Thyroid gland (tissue), 4 donors: ENCODE results near the gene DPYSL5.

Experiments used
- POLR2A ChIP-seq, 2 donors: fragments of 450-650 bp; IDR thresholded peaks; one replicate each; pipeline ENCODE4 v1.6.1; 2017; ENCODE audit warnings: antibody characterized with exemption in 2 of 2, mild to moderate bottlenecking in 2 of 2, moderate library complexity in 1 of 2
- TF ChIP-seq, protein P1 (sequence below), 6 experiments: fragments of 200-600 bp in 3 of 6; fragments of 450-650 bp in 3 of 6; sonication (generic) in 3 of 6; IDR thresholded peaks; one replicate each; pipeline ENCODE4 v1.5.1; 2016 to 2019; ENCODE audit warnings: antibody characterized with exemption in 6 of 6, mild to moderate bottlenecking in 2 of 6, inconsistent platforms in 1 of 6, moderate library complexity in 1 of 6

DNA sequence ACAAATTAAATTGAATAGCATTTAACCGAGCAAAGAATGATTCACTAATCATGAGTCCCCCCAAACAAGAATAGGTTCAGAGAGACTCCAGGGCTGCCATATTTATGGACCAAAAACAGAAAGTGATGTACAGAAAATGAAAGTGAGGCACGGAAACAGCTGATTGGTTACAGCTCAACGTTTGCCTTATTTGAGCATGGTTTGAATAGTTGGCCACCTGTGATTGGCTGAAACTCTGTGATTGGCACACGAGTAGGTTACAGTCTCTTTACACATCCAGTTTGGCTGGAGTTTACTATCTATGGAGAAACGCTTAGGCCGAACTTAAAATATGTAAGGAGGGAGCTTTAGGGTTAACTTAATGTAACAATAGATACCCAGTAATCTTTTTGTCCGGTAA lies 27.0 kb upstream of the DPYSL5 start:
- TF ChIP-seq, protein P1, sequence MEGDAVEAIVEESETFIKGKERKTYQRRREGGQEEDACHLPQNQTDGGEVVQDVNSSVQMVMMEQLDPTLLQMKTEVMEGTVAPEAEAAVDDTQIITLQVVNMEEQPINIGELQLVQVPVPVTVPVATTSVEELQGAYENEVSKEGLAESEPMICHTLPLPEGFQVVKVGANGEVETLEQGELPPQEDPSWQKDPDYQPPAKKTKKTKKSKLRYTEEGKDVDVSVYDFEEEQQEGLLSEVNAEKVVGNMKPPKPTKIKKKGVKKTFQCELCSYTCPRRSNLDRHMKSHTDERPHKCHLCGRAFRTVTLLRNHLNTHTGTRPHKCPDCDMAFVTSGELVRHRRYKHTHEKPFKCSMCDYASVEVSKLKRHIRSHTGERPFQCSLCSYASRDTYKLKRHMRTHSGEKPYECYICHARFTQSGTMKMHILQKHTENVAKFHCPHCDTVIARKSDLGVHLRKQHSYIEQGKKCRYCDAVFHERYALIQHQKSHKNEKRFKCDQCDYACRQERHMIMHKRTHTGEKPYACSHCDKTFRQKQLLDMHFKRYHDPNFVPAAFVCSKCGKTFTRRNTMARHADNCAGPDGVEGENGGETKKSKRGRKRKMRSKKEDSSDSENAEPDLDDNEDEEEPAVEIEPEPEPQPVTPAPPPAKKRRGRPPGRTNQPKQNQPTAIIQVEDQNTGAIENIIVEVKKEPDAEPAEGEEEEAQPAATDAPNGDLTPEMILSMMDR (IDR thresholded peaks at IDR 0.05) = no peak
- no peak for TF ChIP-seq POLR2A (IDR thresholded peaks at IDR 0.05)
